ENCODE data around the gene HOOK2. TPM values are rescaled to one million over a fixed set of nuclear protein-coding genes. Genes with fewer than 3 reads are reported as not detected.

HOOK2 gene
- total and polyA plus RNA-seq, 2 of the 13 experiments (the other 11 are each of a cell fraction or from before 2014, with no cell fraction given), result 9.2 to 12.9 TPM

DNA sequence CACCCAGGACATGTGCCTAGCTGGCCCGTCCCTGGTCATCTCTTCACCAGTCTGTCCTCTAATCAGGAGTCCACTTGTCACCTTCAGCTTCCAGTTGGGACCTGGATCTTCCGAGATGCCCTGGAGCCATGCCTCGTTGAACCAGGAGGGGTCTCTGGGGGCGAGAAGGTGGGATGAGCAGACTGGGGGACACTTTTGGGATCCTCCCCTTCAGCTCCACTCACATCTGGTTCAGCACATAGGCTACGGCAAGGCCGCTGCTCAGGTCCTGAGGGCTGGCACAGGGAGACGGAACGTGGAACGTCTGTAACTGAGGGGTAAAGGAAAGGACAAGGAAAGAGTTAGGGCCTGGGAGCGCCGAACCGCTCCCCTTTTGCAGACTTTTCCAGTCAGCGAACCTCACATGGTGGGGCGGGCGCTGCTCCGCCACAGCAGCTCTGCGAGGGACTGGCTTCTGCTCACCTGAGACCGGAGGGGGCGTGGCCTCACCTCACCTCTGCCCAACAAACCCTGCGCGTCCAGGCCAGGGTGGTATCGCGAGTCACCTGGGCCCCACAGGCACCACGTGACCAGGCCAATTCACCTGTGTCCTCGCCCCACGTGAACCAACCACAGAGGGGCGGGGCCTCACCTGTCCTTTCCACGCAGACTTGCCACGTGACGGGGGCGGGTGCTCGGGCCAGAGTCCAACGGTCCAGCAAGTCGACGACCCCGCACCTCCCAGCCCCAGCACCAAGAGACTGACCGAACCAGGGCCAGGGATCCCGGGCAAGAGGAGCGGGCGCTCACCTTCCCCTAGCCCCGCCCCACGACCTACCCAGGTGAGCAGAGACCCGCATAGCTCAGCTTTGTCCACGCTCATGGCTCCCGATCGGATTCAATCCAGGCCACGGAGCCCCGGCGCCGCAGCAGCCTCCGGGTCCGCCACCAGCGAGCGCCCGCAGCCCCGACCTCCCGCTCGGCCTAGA is at the start of gene HOOK2 (continued):
- TF ChIP-seq, protein P1, sequence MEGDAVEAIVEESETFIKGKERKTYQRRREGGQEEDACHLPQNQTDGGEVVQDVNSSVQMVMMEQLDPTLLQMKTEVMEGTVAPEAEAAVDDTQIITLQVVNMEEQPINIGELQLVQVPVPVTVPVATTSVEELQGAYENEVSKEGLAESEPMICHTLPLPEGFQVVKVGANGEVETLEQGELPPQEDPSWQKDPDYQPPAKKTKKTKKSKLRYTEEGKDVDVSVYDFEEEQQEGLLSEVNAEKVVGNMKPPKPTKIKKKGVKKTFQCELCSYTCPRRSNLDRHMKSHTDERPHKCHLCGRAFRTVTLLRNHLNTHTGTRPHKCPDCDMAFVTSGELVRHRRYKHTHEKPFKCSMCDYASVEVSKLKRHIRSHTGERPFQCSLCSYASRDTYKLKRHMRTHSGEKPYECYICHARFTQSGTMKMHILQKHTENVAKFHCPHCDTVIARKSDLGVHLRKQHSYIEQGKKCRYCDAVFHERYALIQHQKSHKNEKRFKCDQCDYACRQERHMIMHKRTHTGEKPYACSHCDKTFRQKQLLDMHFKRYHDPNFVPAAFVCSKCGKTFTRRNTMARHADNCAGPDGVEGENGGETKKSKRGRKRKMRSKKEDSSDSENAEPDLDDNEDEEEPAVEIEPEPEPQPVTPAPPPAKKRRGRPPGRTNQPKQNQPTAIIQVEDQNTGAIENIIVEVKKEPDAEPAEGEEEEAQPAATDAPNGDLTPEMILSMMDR (CRISPR knock-in tag; IDR thresholded peaks at IDR 0.05), result 0 out of 2 replicates have a peak, but pooled peaks have one; percentile 12
- TF ChIP-seq, protein P2, sequence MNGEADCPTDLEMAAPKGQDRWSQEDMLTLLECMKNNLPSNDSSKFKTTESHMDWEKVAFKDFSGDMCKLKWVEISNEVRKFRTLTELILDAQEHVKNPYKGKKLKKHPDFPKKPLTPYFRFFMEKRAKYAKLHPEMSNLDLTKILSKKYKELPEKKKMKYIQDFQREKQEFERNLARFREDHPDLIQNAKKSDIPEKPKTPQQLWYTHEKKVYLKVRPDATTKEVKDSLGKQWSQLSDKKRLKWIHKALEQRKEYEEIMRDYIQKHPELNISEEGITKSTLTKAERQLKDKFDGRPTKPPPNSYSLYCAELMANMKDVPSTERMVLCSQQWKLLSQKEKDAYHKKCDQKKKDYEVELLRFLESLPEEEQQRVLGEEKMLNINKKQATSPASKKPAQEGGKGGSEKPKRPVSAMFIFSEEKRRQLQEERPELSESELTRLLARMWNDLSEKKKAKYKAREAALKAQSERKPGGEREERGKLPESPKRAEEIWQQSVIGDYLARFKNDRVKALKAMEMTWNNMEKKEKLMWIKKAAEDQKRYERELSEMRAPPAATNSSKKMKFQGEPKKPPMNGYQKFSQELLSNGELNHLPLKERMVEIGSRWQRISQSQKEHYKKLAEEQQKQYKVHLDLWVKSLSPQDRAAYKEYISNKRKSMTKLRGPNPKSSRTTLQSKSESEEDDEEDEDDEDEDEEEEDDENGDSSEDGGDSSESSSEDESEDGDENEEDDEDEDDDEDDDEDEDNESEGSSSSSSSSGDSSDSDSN (CRISPR knock-in tag; IDR thresholded peaks at IDR 0.05), result no peak; the same call in 1 of the 2 replicates
- TF ChIP-seq ZNF724P (CRISPR knock-in tag; IDR thresholded peaks at IDR 0.05; ENCODE audit: borderline replicate concordance) (0 out of 2 replicates have a peak, but pooled peaks have one; percentile 27), ZFP36L1 (CRISPR knock-in tag; IDR thresholded peaks at IDR 0.05) (peak; percentile 73; the same call in 1 of the 2 replicates), SRSF4 (IDR thresholded peaks at IDR 0.05; ENCODE audit: low read depth, low read length, poor library complexity, severe bottlenecking) (no peak), ZMAT3 (CRISPR knock-in tag; conservative IDR thresholded peaks at IDR 0.05) (peak; percentile 65; the same call in 1 of the 2 replicates), SRY (CRISPR knock-in tag; IDR thresholded peaks at IDR 0.05) (no peak), RFXAP (CRISPR knock-in tag; IDR thresholded peaks at IDR 0.05; ENCODE audit: borderline replicate concordance) (0 out of 2 replicates have a peak, but pooled peaks have one; percentile 8), IRF2 (CRISPR knock-in tag; IDR thresholded peaks at IDR 0.05) (peak; percentile 48), GABPA (IDR thresholded peaks at IDR 0.05; ENCODE audit: low read depth, low read length) (no peak), GABPA (CRISPR knock-in tag; IDR thresholded peaks at IDR 0.05; ENCODE audit: low read depth) (no peak)
- TF ChIP-seq, protein P3, sequence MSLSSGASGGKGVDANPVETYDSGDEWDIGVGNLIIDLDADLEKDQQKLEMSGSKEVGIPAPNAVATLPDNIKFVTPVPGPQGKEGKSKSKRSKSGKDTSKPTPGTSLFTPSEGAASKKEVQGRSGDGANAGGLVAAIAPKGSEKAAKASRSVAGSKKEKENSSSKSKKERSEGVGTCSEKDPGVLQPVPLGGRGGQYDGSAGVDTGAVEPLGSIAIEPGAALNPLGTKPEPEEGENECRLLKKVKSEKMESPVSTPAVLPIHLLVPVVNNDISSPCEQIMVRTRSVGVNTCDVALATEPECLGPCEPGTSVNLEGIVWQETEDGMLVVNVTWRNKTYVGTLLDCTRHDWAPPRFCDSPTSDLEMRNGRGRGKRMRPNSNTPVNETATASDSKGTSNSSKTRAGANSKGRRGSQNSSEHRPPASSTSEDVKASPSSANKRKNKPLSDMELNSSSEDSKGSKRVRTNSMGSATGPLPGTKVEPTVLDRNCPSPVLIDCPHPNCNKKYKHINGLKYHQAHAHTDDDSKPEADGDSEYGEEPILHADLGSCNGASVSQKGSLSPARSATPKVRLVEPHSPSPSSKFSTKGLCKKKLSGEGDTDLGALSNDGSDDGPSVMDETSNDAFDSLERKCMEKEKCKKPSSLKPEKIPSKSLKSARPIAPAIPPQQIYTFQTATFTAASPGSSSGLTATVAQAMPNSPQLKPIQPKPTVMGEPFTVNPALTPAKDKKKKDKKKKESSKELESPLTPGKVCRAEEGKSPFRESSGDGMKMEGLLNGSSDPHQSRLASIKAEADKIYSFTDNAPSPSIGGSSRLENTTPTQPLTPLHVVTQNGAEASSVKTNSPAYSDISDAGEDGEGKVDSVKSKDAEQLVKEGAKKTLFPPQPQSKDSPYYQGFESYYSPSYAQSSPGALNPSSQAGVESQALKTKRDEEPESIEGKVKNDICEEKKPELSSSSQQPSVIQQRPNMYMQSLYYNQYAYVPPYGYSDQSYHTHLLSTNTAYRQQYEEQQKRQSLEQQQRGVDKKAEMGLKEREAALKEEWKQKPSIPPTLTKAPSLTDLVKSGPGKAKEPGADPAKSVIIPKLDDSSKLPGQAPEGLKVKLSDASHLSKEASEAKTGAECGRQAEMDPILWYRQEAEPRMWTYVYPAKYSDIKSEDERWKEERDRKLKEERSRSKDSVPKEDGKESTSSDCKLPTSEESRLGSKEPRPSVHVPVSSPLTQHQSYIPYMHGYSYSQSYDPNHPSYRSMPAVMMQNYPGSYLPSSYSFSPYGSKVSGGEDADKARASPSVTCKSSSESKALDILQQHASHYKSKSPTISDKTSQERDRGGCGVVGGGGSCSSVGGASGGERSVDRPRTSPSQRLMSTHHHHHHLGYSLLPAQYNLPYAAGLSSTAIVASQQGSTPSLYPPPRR (CRISPR knock-in tag; IDR thresholded peaks at IDR 0.05; ENCODE audit: borderline replicate concordance), result no peak; the same call in 1 of the 2 replicates
- TF ChIP-seq, protein P4, sequence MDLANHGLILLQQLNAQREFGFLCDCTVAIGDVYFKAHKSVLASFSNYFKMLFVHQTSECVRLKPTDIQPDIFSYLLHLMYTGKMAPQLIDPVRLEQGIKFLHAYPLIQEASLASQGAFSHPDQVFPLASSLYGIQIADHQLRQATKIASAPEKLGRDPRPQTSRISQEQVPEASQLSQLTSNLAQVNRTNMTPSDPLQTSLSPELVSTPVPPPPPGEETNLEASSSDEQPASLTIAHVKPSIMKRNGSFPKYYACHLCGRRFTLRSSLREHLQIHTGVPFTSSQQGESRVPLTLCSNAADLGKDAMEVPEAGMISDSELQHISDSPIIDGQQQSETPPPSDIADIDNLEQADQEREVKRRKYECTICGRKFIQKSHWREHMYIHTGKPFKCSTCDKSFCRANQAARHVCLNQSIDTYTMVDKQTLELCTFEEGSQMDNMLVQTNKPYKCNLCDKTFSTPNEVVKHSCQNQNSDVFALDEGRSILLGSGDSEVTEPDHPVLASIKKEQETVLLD (CRISPR knock-in tag; IDR thresholded peaks at IDR 0.05; ENCODE audit: low read depth), result no peak
- TF ChIP-seq, protein P5, sequence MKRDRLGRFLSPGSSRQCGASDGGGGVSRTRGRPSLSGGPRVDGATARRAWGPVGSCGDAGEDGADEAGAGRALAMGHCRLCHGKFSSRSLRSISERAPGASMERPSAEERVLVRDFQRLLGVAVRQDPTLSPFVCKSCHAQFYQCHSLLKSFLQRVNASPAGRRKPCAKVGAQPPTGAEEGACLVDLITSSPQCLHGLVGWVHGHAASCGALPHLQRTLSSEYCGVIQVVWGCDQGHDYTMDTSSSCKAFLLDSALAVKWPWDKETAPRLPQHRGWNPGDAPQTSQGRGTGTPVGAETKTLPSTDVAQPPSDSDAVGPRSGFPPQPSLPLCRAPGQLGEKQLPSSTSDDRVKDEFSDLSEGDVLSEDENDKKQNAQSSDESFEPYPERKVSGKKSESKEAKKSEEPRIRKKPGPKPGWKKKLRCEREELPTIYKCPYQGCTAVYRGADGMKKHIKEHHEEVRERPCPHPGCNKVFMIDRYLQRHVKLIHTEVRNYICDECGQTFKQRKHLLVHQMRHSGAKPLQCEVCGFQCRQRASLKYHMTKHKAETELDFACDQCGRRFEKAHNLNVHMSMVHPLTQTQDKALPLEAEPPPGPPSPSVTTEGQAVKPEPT (CRISPR knock-in tag; IDR thresholded peaks at IDR 0.05; ENCODE audit: low read depth), result 0 out of 2 replicates have a peak, but pooled peaks have one; percentile 51

Data from HepG2 (cell line).